Osteoblast (primary cell): ENCODE data around the gene HK3. TPM values are rescaled to one million over a fixed set of nuclear protein-coding genes. Genes with fewer than 3 reads are reported as not detected.

Experiments used
- DNase-seq: peaks from one replicate; pipeline ENCODE4 v3.0.0; 2011; ENCODE audit warnings: low spot score, mixed read lengths; ENCODE audit not compliant: insufficient read length; ENCODE audit errors: missing footprints
- H2AFZ ChIP-seq: 2 replicates; pipeline ENCODE4 v1.6.0; 2011; ENCODE audit warnings: mild to moderate bottlenecking, low read length
- H3K27ac ChIP-seq: 2 replicates; pipeline ENCODE4 v1.5.1; 2011; ENCODE audit warnings: mild to moderate bottlenecking, low read depth, low read length, moderate library complexity
- H3K27me3 ChIP-seq: 2 replicates; pipeline ENCODE4 v1.6.0; 2012; ENCODE audit warnings: mild to moderate bottlenecking, control low read depth, inconsistent platforms, low read length, moderate library complexity; ENCODE audit not compliant: insufficient read depth
- H3K36me3 ChIP-seq: 2 replicates; pipeline ENCODE4 v1.5.1; 2011; ENCODE audit warnings: mild to moderate bottlenecking, low read length, control low read depth, moderate library complexity; ENCODE audit not compliant: insufficient read depth
- H3K4me1 ChIP-seq: 2 replicates; pipeline ENCODE4 v1.5.1; 2011; ENCODE audit warnings: mild to moderate bottlenecking, low read length, control low read depth, moderate library complexity; ENCODE audit not compliant: insufficient read depth
- H3K4me2 ChIP-seq: 2 replicates; pipeline ENCODE4 v1.6.0; 2011; ENCODE audit warnings: mild to moderate bottlenecking, low read length; ENCODE audit not compliant: insufficient read depth
- H3K4me3 ChIP-seq: fragments of 200-600 bp; sonication (generic); 3 replicates; pipeline ENCODE4 v1.5.1; 2012; ENCODE audit warnings: mild to moderate bottlenecking, low read length, inconsistent platforms; ENCODE audit not compliant: insufficient read depth
- H3K79me2 ChIP-seq: 2 replicates; pipeline ENCODE4 v1.6.0; 2012; ENCODE audit warnings: mild to moderate bottlenecking, low read length, control low read depth, inconsistent platforms; ENCODE audit not compliant: insufficient read depth
- H3K9me3 ChIP-seq: 2 replicates; pipeline ENCODE4 v1.5.1; 2011; ENCODE audit warnings: low read depth, low read length, control low read depth
- H4K20me1 ChIP-seq: 2 replicates; pipeline ENCODE4 v1.6.0; 2012; ENCODE audit warnings: mild to moderate bottlenecking, low read length, control low read depth; ENCODE audit not compliant: insufficient read depth
- CTCF ChIP-seq: IDR thresholded peaks from 2 replicates; pipeline ENCODE4 v1.5.1; 2011; ENCODE audit warnings: mild to moderate bottlenecking, low read depth, low read length, moderate library complexity; ENCODE audit errors: extremely low read depth
- total RNA-seq: library from RNA; depleted of rRNA; stranded (reverse); fragments of >200 nt; gene quantifications from 2 replicates; pipeline ENCODE4 v1.2.3, GENCODE V29; 2012

The HK3 gene
- total RNA-seq, 1 donor, result 1.8 TPM

- no peaks in the 10 kb centered on the region for H3K79me2 ChIP-seq
- H3K9me3 ChIP-seq, result no peaks in the 10 kb centered on the region
- no peak for TF ChIP-seq CTCF
- H3K4me2 ChIP-seq, result no peak overlapping the region
- H2AFZ ChIP-seq, result no peak overlapping the region
- H3K4me3 ChIP-seq, result no peak overlapping the region
- no peaks in the 10 kb centered on the region for H3K36me3 ChIP-seq
- DNase-seq, result peak; percentile 71
- H3K4me1 ChIP-seq, result no peaks in the 10 kb centered on the region
- peaks cover 24% of the 10 kb centered on the region for H3K27me3 ChIP-seq
- H4K20me1 ChIP-seq, result no peaks in the 10 kb centered on the region
- no peak overlapping the region for H3K27ac ChIP-seq
These were observed 20.1 kb downstream of the HK3 start for GRCh38 chr5:176878906-176879662.

- Histone ChIP-seq H3K79me2 (no peaks in the 10 kb centered on the region), H3K27me3 (peaks cover 29% of the 10 kb centered on the region), H3K27ac (no peak overlapping the region), H4K20me1 (no peaks in the 10 kb centered on the region), H2AFZ (no peak overlapping the region), H3K9me3 (no peaks in the 10 kb centered on the region), H3K4me1 (no peaks in the 10 kb centered on the region), H3K4me2 (no peak overlapping the region), H3K4me3 (no peak overlapping the region), H3K36me3 (no peaks in the 10 kb centered on the region)
- no peak for TF ChIP-seq CTCF
- DNase-seq, result peak; percentile 60
These were observed 20.7 kb downstream of the HK3 start for GRCh38 chr5:176878463-176878862.

GRCh38 chr5:176877793-176878331 is 21.3 kb downstream of the HK3 start:
- Histone ChIP-seq H3K79me2 (no peaks in the 10 kb centered on the region), H3K4me2 (no peak overlapping the region), H3K27ac (no peak overlapping the region), H3K9me3 (no peaks in the 10 kb centered on the region), H3K36me3 (no peaks in the 10 kb centered on the region), H4K20me1 (no peaks in the 10 kb centered on the region), H3K4me3 (no peak overlapping the region), H3K4me1 (no peaks in the 10 kb centered on the region), H2AFZ (no peak overlapping the region), H3K27me3 (peaks cover 31% of the 10 kb centered on the region)
- TF ChIP-seq CTCF, result no peak
- peak; percentile 69 for DNase-seq
